Ishikawa (cell line): Measurements from ENCODE around the gene LDLRAD2.

Source experiments
- CEBPB ChIP-seq: IDR thresholded peaks from 2 replicates; pipeline ENCODE4 v1.6.1; 2012
- CREB1 ChIP-seq: IDR thresholded peaks from 2 replicates; pipeline ENCODE4 v1.6.1; 2012; ENCODE audit warnings: low read depth
- EGR1 ChIP-seq: IDR thresholded peaks from 2 replicates; pipeline ENCODE4 v1.6.1; 2012
- EP300 ChIP-seq: IDR thresholded peaks from 2 replicates; pipeline ENCODE4 v1.6.1; 2012; ENCODE audit warnings: borderline replicate concordance
- FOXM1 ChIP-seq: IDR thresholded peaks from 2 replicates; pipeline ENCODE4 v1.6.1; 2012; ENCODE audit warnings: low read depth, borderline replicate concordance
- NFIC ChIP-seq: IDR thresholded peaks from 2 replicates; pipeline ENCODE4 v1.6.1; 2012
- RAD21 ChIP-seq: IDR thresholded peaks from 2 replicates; pipeline ENCODE4 v1.6.1; 2012; ENCODE audit warnings: low read depth
- TAF1 ChIP-seq: IDR thresholded peaks from 2 replicates; pipeline ENCODE4 v1.6.1; 2012; ENCODE audit warnings: low read depth, mild to moderate bottlenecking
- TCF12 ChIP-seq: IDR thresholded peaks from 2 replicates; pipeline ENCODE4 v1.6.1; 2012; ENCODE audit warnings: low read depth
- TEAD4 ChIP-seq: IDR thresholded peaks from 2 replicates; pipeline ENCODE4 v1.6.1; 2012
- YY1 ChIP-seq: IDR thresholded peaks from 2 replicates; pipeline ENCODE4 v1.6.1; 2012; ENCODE audit warnings: low read depth
- ZBTB7A ChIP-seq: IDR thresholded peaks from 2 replicates; pipeline ENCODE4 v1.6.1; 2012; ENCODE audit warnings: low read depth
- TF ChIP-seq, protein P1 (sequence below): IDR thresholded peaks from 2 replicates; pipeline ENCODE4 v1.6.1; 2012
- TF ChIP-seq, protein P2 (sequence below): IDR thresholded peaks from 2 replicates; pipeline ENCODE4 v1.6.1; 2012
- TF ChIP-seq, protein P3 (sequence below): IDR thresholded peaks from 2 replicates; pipeline ENCODE4 v1.6.1; 2012; ENCODE audit warnings: low read depth, mild to moderate bottlenecking

LDLRAD2 gene

DNA sequence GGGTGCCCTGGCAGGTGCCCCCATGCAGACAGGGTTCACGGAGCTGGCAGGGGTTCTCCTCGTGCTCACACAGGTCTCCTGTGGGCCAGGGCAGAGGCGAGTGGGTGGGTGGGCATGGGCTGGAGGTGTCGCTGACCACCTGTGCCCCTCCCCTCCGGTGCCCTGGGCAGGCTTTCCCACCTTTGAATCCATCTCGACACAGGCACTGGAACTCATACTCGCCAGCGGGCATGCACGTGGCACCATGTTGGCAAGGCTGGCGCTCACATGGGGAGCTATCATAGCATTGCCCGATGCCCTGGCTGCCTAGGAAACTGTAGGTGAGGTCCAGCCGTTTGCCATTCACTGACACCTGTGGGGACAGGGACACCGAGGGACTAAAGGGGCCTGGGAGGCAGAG lies 16.0 kb downstream of the LDLRAD2 start:
- no peak for TF ChIP-seq TAF1
- no peak for TF ChIP-seq EP300
- no peak for TF ChIP-seq CREB1
- TF ChIP-seq TEAD4 = no peak
- no peak for TF ChIP-seq FOXM1
- TF ChIP-seq, protein P1, sequence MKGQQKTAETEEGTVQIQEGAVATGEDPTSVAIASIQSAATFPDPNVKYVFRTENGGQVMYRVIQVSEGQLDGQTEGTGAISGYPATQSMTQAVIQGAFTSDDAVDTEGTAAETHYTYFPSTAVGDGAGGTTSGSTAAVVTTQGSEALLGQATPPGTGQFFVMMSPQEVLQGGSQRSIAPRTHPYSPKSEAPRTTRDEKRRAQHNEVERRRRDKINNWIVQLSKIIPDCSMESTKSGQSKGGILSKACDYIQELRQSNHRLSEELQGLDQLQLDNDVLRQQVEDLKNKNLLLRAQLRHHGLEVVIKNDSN = no peak
- TF ChIP-seq RAD21 = no peak
- no peak for TF ChIP-seq EGR1
- no peak for TF ChIP-seq CEBPB
- TF ChIP-seq, protein P2, sequence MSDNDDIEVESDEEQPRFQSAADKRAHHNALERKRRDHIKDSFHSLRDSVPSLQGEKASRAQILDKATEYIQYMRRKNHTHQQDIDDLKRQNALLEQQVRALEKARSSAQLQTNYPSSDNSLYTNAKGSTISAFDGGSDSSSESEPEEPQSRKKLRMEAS = no peak
- no peak for TF ChIP-seq ZBTB7A
- no peak for TF ChIP-seq TCF12
- no peak for TF ChIP-seq YY1
- no peak for TF ChIP-seq NFIC
- TF ChIP-seq, protein P3, sequence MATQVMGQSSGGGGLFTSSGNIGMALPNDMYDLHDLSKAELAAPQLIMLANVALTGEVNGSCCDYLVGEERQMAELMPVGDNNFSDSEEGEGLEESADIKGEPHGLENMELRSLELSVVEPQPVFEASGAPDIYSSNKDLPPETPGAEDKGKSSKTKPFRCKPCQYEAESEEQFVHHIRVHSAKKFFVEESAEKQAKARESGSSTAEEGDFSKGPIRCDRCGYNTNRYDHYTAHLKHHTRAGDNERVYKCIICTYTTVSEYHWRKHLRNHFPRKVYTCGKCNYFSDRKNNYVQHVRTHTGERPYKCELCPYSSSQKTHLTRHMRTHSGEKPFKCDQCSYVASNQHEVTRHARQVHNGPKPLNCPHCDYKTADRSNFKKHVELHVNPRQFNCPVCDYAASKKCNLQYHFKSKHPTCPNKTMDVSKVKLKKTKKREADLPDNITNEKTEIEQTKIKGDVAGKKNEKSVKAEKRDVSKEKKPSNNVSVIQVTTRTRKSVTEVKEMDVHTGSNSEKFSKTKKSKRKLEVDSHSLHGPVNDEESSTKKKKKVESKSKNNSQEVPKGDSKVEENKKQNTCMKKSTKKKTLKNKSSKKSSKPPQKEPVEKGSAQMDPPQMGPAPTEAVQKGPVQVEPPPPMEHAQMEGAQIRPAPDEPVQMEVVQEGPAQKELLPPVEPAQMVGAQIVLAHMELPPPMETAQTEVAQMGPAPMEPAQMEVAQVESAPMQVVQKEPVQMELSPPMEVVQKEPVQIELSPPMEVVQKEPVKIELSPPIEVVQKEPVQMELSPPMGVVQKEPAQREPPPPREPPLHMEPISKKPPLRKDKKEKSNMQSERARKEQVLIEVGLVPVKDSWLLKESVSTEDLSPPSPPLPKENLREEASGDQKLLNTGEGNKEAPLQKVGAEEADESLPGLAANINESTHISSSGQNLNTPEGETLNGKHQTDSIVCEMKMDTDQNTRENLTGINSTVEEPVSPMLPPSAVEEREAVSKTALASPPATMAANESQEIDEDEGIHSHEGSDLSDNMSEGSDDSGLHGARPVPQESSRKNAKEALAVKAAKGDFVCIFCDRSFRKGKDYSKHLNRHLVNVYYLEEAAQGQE = no peak

DNA sequence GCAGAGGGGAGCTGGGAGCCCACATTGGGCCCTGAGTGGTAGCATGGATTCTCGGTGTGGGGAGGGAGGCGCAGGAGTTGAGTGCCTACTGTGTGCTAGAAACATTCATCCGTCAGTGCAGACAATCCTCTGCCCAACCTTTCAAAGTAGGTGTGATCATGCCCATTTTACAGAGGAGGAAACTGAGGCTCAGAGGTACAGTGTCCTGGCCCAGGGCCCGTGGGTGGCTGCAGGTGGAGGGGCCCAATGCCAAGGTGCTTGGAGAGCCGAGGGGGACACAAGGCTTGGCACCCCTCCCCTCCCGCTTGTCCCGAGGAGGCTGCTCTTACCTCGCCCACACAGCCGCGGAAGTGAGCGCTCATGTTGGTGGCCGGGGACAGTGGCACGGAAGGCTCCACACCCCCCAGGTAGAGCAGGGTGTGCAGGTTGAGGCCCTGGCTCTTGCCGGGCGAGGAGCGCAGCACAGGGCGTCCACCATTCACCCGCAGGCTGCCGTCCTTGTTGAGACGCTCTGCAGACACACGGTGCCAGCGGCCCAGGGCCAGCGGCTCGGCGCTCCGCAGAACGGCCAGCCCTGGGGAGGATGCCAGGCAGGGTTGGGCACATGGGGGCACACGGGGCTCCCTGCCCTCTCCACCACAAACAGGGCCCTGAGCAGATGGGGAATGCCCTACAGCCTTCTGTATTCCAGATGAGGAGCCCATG lies 16.6 kb downstream of the LDLRAD2 start:
- TF ChIP-seq, protein P1 = no peak
- TF ChIP-seq EP300 (no peak), YY1 (no peak), CEBPB (no peak), ZBTB7A (no peak), NFIC (no peak), TEAD4 (no peak), TAF1 (no peak), CREB1 (no peak)
- TF ChIP-seq, protein P2 = no peak
- TF ChIP-seq, protein P3 = no peak

DNA sequence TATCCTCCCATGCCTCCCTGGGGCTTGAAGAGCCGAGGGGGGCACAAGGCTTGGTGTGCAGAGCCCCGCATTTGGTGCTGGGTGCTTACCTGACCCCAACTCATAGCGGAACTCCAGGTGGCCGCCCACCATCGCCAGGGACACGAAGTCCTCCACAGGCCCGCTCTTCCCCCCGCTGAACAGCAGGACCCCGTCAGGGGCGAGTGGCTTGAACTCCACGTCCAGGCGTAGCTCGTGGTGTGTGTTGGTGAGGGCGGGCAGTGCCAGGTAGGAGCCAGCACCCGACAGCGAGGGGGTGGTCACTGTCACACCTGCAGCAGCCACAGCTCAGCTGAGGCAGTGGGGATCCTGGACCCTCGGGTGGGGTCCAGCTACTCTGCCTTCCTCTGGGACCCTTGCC lies 17.2 kb downstream of the LDLRAD2 start:
- TF ChIP-seq, protein P1 = no peak
- TF ChIP-seq YY1 = no peak
- TF ChIP-seq TCF12 = no peak
- TF ChIP-seq EP300 = no peak
- no peak for TF ChIP-seq TEAD4
- no peak for TF ChIP-seq ZBTB7A
- TF ChIP-seq, protein P3 = no peak
- TF ChIP-seq CREB1 = no peak
- TF ChIP-seq RAD21 = no peak
- TF ChIP-seq CEBPB = no peak
- TF ChIP-seq EGR1 = no peak
- TF ChIP-seq, protein P2 = no peak

DNA sequence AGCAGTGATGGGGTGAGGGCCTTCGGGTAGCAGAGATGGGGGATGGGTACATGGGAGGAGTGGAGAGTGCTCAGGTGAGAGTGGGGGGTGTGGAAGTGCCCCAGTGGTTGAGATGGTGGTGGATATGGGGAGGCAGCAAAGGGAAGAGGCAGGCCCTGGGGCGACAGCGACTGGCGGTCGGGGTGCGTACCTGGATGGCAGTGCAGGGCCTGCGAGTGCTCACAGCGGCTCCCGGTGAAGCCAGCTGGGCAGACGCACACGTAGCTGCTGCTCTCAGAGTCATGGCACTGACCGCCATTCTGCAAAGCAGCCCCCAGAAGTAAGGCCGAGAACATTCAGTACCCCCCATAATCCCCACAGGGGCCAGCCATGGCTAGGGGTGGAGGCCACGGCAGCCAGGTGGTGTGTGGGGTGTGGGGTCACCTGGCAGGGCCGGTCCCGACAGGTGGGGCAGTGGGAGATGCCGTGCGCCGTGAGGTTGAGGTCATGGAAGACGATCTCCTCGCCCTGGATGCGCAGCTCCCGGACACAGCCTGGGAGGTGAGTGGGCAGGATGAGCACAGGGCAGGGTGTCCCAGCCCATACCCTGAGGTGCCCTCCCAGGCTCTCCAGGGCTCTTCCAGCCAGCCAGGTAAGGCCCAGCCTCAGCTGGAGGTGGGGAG lies 18.9 kb downstream of the LDLRAD2 start:
- TF ChIP-seq FOXM1 = no peak
- no peak for TF ChIP-seq RAD21
- TF ChIP-seq, protein P2 = no peak
- no peak for TF ChIP-seq ZBTB7A
- no peak for TF ChIP-seq CREB1
- TF ChIP-seq TAF1 = no peak
- TF ChIP-seq NFIC = no peak
- TF ChIP-seq, protein P3 = no peak
- no peak for TF ChIP-seq TCF12
- no peak for TF ChIP-seq CEBPB
- TF ChIP-seq EGR1 = no peak
- TF ChIP-seq EP300 = no peak
- no peak for TF ChIP-seq YY1
- TF ChIP-seq, protein P1 = no peak
- no peak for TF ChIP-seq TEAD4
